Measurements from ENCODE around the gene SV2C. TPM values are rescaled to one million over a fixed set of nuclear protein-coding genes. Genes with fewer than 3 reads are reported as not detected.

The SV2C gene
- total and polyA plus RNA-seq, 2 of the 13 experiments (the other 11 are each of a cell fraction or from before 2014, with no cell fraction given): not detected

DNA sequence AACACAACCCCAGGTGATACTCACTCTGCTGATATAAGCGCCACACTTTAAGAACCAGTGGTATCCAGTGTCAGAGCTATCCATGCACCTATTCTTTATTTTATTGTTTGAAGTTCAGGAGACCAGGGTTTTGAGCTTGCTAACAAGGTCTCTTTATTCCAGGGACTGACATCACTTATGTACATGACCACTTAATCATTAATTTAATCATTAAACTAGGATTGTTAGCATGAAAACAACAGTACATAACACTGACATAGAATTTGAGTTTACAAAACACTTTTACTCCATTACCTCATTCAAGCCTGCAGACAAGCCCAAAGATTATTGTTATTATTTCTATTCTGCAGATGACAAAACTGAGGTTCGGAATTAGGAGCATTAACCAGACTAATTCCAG, 168.5 kb downstream of the SV2C start (continued):
- TF ChIP-seq HIC2 (CRISPR knock-in tag; IDR thresholded peaks at IDR 0.05; ENCODE audit: low read depth): no peak

GRCh38 chr5:76252437-76252836, 169.3 kb downstream of the SV2C start:
- DNase-seq (ENCODE audit: low spot score): no peak
- in situ Hi-C loops (cut with HindIII; ENCODE audit: extremely low pct_ligation_motif_present, low pct_unique_long_range_greater_than_20kb): loop anchor here (10.0 kb wide), 1 partner anchor 518 kb away; no protein-coding TSS in a partner anchor
- no peak overlapping the region for H3K9ac ChIP-seq (ENCODE audit: insufficient read depth, low read depth, low read length)
- no peaks in the 10 kb centered on the region for H3K79me2 ChIP-seq (ENCODE audit: insufficient read depth, low read length)
- ChIA-PET CTCF (ENCODE audit: low intra/inter-chr PET ratio, low total read pairs) (no interaction called here), POLR2A (no interaction called here)
- ATAC-seq: no peak
- H4K20me1 ChIP-seq (ENCODE audit: insufficient read depth, low read length): no peaks in the 10 kb centered on the region
- no peaks in the 10 kb centered on the region for H3K9me3 ChIP-seq (ENCODE audit: low read length)
- TF ChIP-seq, protein P1, sequence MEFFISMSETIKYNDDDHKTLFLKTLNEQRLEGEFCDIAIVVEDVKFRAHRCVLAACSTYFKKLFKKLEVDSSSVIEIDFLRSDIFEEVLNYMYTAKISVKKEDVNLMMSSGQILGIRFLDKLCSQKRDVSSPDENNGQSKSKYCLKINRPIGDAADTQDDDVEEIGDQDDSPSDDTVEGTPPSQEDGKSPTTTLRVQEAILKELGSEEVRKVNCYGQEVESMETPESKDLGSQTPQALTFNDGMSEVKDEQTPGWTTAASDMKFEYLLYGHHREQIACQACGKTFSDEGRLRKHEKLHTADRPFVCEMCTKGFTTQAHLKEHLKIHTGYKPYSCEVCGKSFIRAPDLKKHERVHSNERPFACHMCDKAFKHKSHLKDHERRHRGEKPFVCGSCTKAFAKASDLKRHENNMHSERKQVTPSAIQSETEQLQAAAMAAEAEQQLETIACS (CRISPR knock-in tag; IDR thresholded peaks at IDR 0.05): no peak
- TF ChIP-seq NR2F6 (IDR thresholded peaks at IDR 0.05) (no peak), NR2F6 (CRISPR knock-in tag; IDR thresholded peaks at IDR 0.05) (no peak)
- no peak overlapping the region for H2AFZ ChIP-seq (ENCODE audit: low read length)
- intact Hi-C loops (cut with micrococcal nuclease; ENCODE audit: unreplicated experiment): no loop called here
- H3K27ac ChIP-seq (ENCODE audit: extremely low read length, insufficient read depth, low read length): no peak overlapping the region
- FAIRE-seq: no peak
- BruUV-seq (replicated peaks): no TSS peak
- no peaks in the 10 kb centered on the region for H3K4me1 ChIP-seq (ENCODE audit: insufficient read depth, low read length)
- no peaks in the 10 kb centered on the region for H3K36me3 ChIP-seq (replicated peaks in 1 of 2; ENCODE audit: control insufficient read depth in 1 of 2, insufficient read depth in 2 of 2, low read length in 2 of 2)
- H3K4me3 ChIP-seq (replicated peaks in 1 of 3; ENCODE audit: insufficient read depth in 1 of 3, low read depth in 2 of 3, low read length in 3 of 3): no peak overlapping the region
- no peak overlapping the region for H3K4me2 ChIP-seq (ENCODE audit: low read depth, low read length)
- peaks cover 1 to 10% of the 10 kb centered on the region in 2 experiments; a peak in 2 of 5 replicates for H3K27me3 ChIP-seq (ENCODE audit: control insufficient read depth in 1 of 2, insufficient read depth in 2 of 2, low read length in 2 of 2)
- WGBS (ENCODE audit: low lambda C conversion rate): 3% methylated on average over 2 of the region's 2 CpGs
